ENCODE data around the gene MNS1.

The MNS1 gene

DNA sequence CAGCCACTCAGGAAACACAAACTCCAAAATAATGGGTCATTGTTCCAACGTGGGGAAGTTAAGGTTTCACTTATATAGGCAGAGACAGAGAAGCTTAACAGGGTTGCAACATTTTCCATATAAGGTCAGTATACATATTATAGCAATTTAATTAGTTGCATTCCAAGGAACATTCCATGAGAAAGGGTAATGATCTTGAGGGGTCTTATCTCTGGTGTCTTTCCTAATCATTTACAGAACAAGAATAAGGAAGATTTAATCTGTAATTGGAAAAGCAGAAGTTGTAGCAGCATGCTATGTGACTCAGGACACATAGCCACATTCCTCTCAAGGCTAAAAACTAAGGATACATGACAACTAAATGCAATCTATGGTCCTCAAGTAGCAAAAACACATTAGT is 4.9 kb downstream of the MNS1 start:
- peaks cover 13% of the 10 kb centered on the region for H3K36me3 ChIP-seq (ENCODE audit: control insufficient read depth, low read length)
- no peak overlapping the region for H3K4me2 ChIP-seq (ENCODE audit: low read length)
- no peak for TF ChIP-seq EZH2phosphoT487 (IDR thresholded peaks at IDR 0.05; ENCODE audit: borderline replicate concordance, low read length)
- no peak for TF ChIP-seq CTCF (IDR thresholded peaks at IDR 0.05; ENCODE audit: low read depth, low read length, poor library complexity, severe bottlenecking)

DNA sequence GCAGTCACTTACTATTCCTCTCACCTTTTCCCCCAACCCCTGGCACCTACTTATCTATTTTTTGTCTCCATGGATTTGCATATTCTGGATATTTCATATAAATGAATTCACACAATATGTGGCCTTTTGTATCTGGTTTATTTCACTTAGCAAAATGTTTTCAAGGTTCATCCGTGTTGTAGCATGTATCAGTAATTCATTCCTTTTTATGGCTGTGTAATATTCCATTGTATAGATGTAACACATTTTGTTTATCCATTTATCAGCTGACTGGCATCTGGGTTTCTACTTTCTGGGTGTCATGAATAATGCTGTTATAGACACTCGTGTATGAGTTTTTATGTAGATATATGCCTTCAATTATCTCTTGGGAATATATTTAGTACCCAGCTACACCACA is 5.8 kb downstream of the MNS1 start:
- no peaks in the 10 kb centered on the region for H3K9me3 ChIP-seq (ENCODE audit: control insufficient read depth, insufficient read depth, low read length)
- H3K4me1 ChIP-seq (ENCODE audit: control insufficient read depth, low read length) = peaks cover 15% of the 10 kb centered on the region
- H3K9me2 ChIP-seq (replicated peaks; ENCODE audit: control insufficient read depth, low read length) = no peaks in the 10 kb centered on the region
- H3K4me3 ChIP-seq (ENCODE audit: low read length) = no peak overlapping the region
- peaks cover 13% of the 10 kb centered on the region for H3K36me3 ChIP-seq (ENCODE audit: control insufficient read depth, low read length)
- H4K20me1 ChIP-seq (ENCODE audit: control insufficient read depth, insufficient read depth, low read depth, low read length) = no peaks in the 10 kb centered on the region
- no peak for TF ChIP-seq EZH2phosphoT487 (IDR thresholded peaks at IDR 0.05; ENCODE audit: borderline replicate concordance, low read length)
- TF ChIP-seq CTCF (IDR thresholded peaks at IDR 0.05; ENCODE audit: low read depth, low read length, poor library complexity, severe bottlenecking) = no peak
- H3K27ac ChIP-seq (ENCODE audit: low read depth, low read length) = no peak overlapping the region
- H3K4me2 ChIP-seq (ENCODE audit: low read length) = no peak overlapping the region
- H3K79me2 ChIP-seq (ENCODE audit: control insufficient read depth, low read length) = no peaks in the 10 kb centered on the region
- peaks cover 7% of the 10 kb centered on the region; the same call in 1 of the 2 replicates for H3F3A ChIP-seq (ENCODE audit: control insufficient read depth, insufficient read depth)
- H3K27me3 ChIP-seq (ENCODE audit: control insufficient read depth, low read length) = no peaks in the 10 kb centered on the region

More for the DNA sequence above, 4.9 kb downstream of the MNS1 start:
- Histone ChIP-seq H3K4me1 (ENCODE audit: control insufficient read depth, low read length) (peaks cover 21% of the 10 kb centered on the region), H3K9me2 (replicated peaks; ENCODE audit: control insufficient read depth, low read length) (no peaks in the 10 kb centered on the region), H3K27me3 (ENCODE audit: control insufficient read depth, low read length) (no peaks in the 10 kb centered on the region), H3K27ac (ENCODE audit: low read depth, low read length) (no peak overlapping the region), H3F3A (ENCODE audit: control insufficient read depth, insufficient read depth) (peaks cover 7% of the 10 kb centered on the region; the same call in 1 of the 2 replicates), H3K4me3 (ENCODE audit: low read length) (no peak overlapping the region), H4K20me1 (ENCODE audit: control insufficient read depth, insufficient read depth, low read depth, low read length) (no peaks in the 10 kb centered on the region), H3K79me2 (ENCODE audit: control insufficient read depth, low read length) (no peaks in the 10 kb centered on the region), H3K9me3 (ENCODE audit: control insufficient read depth, insufficient read depth, low read length) (no peaks in the 10 kb centered on the region)

- Histone ChIP-seq H3K4me3 (ENCODE audit: low read length) (no peak overlapping the region), H3K36me3 (ENCODE audit: control insufficient read depth, low read length) (peaks cover 13% of the 10 kb centered on the region), H4K20me1 (ENCODE audit: control insufficient read depth, insufficient read depth, low read depth, low read length) (no peaks in the 10 kb centered on the region), H3K4me1 (ENCODE audit: control insufficient read depth, low read length) (peaks cover 12% of the 10 kb centered on the region), H3K27me3 (ENCODE audit: control insufficient read depth, low read length) (no peaks in the 10 kb centered on the region), H3K79me2 (ENCODE audit: control insufficient read depth, low read length) (no peaks in the 10 kb centered on the region), H3K27ac (ENCODE audit: low read depth, low read length) (no peak overlapping the region), H3F3A (ENCODE audit: control insufficient read depth, insufficient read depth) (peaks cover 3% of the 10 kb centered on the region; the same call in 1 of the 2 replicates), H3K4me2 (ENCODE audit: low read length) (no peak overlapping the region), H3K9me3 (ENCODE audit: control insufficient read depth, insufficient read depth, low read length) (no peaks in the 10 kb centered on the region), H3K9me2 (replicated peaks; ENCODE audit: control insufficient read depth, low read length) (no peaks in the 10 kb centered on the region)
- no peak for TF ChIP-seq CTCF (IDR thresholded peaks at IDR 0.05; ENCODE audit: low read depth, low read length, poor library complexity, severe bottlenecking)
- no peak for TF ChIP-seq EZH2phosphoT487 (IDR thresholded peaks at IDR 0.05; ENCODE audit: borderline replicate concordance, low read length)
These were observed 8.7 kb downstream of the MNS1 start for GRCh38 chr15:56456229-56456628.
